ENCODE measurements around the gene CCKAR.
"Not testable (repeated sequence)": the region's sequence is repeated elsewhere in the genome, so short reads cannot be mapped to it uniquely, and the experiment has no call there.

CCKAR gene, protein sequence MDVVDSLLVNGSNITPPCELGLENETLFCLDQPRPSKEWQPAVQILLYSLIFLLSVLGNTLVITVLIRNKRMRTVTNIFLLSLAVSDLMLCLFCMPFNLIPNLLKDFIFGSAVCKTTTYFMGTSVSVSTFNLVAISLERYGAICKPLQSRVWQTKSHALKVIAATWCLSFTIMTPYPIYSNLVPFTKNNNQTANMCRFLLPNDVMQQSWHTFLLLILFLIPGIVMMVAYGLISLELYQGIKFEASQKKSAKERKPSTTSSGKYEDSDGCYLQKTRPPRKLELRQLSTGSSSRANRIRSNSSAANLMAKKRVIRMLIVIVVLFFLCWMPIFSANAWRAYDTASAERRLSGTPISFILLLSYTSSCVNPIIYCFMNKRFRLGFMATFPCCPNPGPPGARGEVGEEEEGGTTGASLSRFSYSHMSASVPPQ

GRCh38 chr4:26490111-26490959 lies at the start of gene CCKAR:
Gene CCKAR, minus strand, starts transcription at chr4:26490484. Its CDS starts 217 bp downstream, at chr4:26490267.
- DNase-seq (ENCODE audit: low read depth in 2 of 3, low spot score in 1 of 3) = no peak

GRCh38 chr4:26533685-26534084 lies 43.4 kb upstream of the CCKAR start:
- no peak for DNase-seq (ENCODE audit: low read depth in 2 of 3, low spot score in 1 of 3)

DNA sequence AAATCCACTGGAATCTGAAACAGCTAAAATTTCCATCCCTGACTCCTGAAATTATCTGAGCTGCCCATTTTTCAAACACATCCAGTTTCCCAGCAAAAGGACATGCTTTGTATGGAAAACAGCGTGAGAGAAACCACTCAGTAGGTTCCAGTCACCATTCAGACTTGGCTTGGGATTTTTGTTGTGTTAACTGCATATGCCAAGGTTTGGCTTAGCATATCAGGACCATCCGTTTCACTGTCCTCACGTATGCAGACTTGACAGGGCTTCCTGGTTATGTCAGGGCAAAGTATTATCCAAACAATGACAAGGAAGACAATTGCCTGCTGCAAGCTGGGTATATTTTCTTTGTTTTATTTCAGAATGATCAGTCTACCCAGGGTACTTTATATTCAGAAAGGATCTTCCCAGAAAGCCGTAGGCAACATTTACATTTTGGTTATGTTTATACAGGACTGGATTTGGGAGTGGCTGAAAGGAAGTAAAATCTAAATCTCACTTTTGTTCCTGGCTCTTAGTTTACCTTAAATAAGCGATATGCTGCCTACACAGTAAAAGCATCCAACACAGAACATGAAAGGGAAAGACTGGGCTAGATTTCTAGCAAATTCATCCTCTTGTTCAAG lies 41.3 kb upstream of the CCKAR start:
- no peak for DNase-seq (ENCODE audit: low read depth in 2 of 3, low spot score in 1 of 3)

DNA sequence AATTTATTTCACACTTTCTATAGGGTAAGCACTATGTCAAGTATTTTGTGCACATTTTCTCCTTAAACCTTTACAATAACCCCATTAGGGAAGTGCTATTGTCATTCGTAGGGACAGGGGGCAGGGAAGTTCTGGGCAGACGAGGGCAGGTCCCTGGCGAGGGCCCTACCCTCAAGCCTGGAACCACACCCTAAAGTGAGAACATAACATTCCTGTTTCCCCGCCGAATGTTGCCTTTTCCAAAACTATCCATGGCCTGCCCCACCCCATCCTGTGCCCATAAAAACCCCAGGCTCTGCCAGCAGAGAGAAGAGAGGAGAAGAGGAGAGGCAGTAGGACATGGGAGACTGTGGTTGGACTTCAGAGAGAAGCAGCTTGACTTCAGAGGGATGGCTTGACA lies 39.8 kb upstream of the CCKAR start:
- DNase-seq (ENCODE audit: low read depth in 2 of 3, low spot score in 1 of 3) = no peak

GRCh38 chr4:26529479-26529878 lies 39.2 kb upstream of the CCKAR start:
- DNase-seq (ENCODE audit: low read depth in 2 of 3, low spot score in 1 of 3) = no peak

DNA sequence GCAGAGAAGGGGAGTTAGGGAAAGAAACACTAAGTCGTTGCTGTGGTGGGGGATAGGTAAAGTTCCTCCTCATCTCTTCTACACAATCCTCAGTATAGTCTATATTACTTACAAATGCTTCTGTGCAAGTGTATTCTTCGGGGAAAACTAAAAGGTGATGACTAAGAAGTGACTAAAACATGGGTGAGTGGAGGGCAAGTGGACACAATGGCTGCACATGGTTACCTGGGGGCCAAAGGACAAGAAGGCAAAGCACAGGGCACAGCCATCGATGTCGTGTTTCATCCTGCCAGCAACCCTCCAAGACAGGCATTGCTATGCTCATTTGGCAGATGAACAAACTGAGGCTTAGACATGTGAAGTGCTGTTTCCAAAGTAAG lies 35.5 kb upstream of the CCKAR start:
- no peak for DNase-seq (ENCODE audit: low read depth in 2 of 3, low spot score in 1 of 3)

- no peak for DNase-seq (ENCODE audit: low read depth in 2 of 3, low spot score in 1 of 3)
Measured at GRCh38 chr4:26525136-26525770, 35.0 kb upstream of the CCKAR start.

GRCh38 chr4:26524011-26524410 lies 33.7 kb upstream of the CCKAR start:
- DNase-seq (ENCODE audit: low read depth in 2 of 3, low spot score in 1 of 3) = no peak

DNA sequence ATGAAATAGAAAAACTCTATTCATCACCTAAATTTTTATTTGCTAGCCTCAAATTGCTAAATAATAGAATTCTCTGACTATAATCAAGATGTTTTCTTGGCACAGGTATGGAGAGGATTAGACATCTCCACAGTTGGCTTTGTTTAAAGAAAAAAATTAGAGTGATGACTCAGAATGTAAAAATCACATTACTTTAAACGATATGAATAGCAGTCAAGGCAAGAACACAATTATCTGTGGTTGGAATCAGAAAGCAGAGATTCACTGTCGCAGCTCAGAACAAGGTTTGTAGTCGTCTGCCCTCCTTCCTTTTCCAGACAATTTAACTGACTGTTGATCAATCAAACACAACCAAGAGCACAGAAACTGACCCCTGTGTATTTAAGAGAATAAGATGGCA lies 32.2 kb upstream of the CCKAR start:
- no peak for DNase-seq (ENCODE audit: low read depth in 2 of 3, low spot score in 1 of 3)

DNA sequence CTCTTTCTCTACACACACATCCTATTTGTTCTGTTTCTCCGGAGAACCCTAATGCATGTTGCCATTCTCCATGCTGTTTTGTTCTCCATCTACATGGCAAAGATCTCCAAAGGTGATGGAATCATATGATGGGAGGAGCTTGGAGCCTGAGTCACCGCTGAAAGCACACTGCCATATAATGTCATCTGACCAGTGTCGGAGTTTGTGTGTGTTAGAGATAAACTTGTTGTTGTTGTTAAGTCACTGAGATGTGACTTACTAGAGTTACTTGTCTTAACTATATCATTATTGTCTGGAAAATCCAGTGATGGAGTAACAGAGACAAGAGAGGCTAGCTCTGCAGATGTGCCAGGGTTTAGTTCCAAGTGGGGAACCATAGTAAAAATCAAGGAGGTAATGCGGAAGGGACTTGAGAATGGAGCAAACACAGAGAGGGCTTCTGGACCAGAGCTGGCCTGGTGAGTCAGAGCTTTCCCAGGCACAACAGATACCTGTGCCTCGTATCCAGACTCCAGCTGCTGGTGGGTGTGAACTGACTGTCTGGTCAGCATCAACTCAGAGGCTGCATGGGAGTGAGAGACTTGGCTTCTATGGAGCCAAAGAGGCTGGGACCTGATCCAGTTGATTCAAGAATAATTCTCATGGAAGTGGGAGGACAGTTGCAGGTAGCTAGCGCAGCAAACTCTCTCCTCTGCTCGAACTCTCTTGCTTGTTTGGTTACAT lies 30.6 kb upstream of the CCKAR start:
- DNase-seq (ENCODE audit: low read depth in 2 of 3, low spot score in 1 of 3) = no peak

DNA sequence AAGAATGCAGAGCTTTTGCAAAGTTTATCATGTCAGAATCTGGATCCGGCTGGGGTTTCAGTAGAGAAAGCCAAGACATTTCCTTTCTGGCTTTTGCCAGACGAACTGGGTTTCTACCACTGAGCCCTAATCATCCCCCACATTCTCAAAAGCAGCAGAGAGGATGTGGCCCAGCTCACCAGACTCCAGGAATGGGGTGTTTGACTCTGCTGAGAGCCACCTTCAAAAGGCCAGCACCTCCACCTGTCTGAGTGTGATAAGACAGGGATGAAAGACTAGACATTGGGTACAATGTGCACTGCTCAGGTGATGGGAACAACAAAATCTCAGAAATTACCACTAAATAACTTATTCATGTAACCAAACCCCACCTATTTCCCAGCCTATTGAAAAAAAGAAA lies 25.7 kb upstream of the CCKAR start:
- DNase-seq (ENCODE audit: low read depth in 2 of 3, low spot score in 1 of 3) = no peak

- DNase-seq (ENCODE audit: low read depth in 2 of 3, low spot score in 1 of 3) = no peak
Measured at GRCh38 chr4:26510334-26510964, 20.2 kb upstream of the CCKAR start.

DNA sequence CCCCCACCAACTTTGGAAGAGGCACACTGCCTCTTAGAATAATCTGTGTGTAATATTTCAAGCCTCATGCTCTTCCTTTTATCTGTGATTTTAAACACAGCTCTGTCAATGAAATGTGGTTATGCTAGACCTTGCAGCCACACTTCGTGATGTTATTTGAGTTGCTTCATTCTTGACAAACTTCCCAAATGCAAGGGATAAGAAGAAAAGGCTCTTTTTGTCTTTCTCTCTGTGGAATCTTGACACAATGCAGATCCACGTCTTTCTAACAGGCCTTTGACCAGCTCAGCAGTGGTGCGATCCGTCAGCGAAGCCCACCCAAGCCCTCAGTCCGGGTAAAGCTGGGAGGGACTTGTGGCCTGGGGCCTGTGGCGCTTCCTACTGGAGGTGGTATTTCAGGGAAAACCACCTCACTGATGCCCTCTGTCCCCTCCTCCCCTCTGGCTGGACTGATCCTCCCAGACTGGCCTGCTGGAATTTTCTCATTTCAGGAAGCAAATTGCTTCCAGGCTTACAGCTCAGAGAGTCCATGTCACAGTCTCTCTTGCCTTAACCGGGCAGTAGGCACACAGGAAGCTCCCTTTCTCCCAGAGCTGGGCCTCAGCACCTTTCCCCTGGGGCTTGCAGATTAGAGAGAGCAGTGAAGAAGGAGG lies 19.5 kb upstream of the CCKAR start:
- DNase-seq (ENCODE audit: low read depth in 2 of 3, low spot score in 1 of 3) = no peak

GRCh38 chr4:26507286-26507685 lies 17.0 kb upstream of the CCKAR start:
- no peak for DNase-seq (ENCODE audit: low read depth in 2 of 3, low spot score in 1 of 3)

- no peak for DNase-seq (ENCODE audit: low read depth in 2 of 3, low spot score in 1 of 3)
Measured at GRCh38 chr4:26503844-26504243, 13.6 kb upstream of the CCKAR start.

GRCh38 chr4:26503427-26503826 lies 13.1 kb upstream of the CCKAR start:
- DNase-seq (ENCODE audit: low read depth in 2 of 3, low spot score in 1 of 3) = no peak

- DNase-seq (ENCODE audit: low read depth in 2 of 3, low spot score in 1 of 3) = not testable (repeated sequence)
Measured at GRCh38 chr4:26500565-26500999, 10.3 kb upstream of the CCKAR start.

DNA sequence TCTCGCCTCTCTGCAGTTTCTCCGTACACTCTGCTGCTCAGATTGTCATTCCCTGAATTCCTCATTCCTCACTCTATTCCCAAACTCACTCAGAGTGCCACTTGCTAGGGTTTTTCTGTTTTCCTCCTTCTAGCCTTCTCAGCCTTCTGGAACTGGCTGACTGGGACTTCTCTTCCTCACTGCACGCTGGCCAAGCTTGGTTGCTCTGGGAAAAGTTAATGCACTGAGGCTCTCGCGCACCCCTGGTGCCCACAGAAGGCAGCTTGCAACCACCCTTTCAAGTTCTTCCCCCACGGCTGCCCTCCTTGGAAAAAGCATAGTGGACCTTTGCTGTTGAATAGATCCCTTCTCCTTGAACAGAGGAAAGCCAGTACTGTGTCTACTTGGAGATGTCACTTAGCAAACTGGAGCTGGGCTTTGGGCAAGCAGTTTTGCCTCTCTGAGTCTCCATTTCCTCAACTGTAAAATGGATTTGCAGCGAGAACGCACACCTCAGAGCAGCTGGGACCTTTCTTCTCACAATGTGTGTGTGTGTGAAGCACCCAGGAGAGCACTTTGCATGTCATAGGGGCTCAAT lies 6.0 kb upstream of the CCKAR start:
- no peak for DNase-seq (ENCODE audit: low read depth in 2 of 3, low spot score in 1 of 3)

DNA sequence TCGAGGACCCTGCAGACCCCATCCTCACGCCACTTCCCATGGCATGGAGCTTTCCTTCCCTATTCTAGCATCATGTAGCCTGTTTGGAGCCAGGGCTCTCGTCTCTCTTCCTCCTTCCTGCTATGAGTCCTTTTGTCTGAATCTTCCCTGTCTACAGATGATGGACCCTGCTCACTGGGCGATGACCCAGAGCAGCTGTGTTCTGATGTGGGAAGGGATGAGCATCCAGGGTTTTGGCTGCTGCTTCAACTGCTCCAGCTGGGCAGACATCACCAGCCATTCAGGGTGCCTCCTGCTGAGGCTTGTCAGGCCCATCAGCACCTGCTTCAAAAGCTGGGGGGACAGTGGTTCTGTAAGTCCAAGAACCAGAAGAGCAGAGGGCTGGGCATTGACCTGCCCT lies 3.2 kb upstream of the CCKAR start:
- no peak for DNase-seq (ENCODE audit: low read depth in 2 of 3, low spot score in 1 of 3)
